22Rv1 (cell line): ENCODE data around the gene C5.

Source experiments
- H3K27ac ChIP-seq: fragments of 450-650 bp; 2 replicates; pipeline ENCODE4 v1.5.1; 2017
- CTCF ChIP-seq: fragments of 450-650 bp; IDR thresholded peaks from 2 replicates; pipeline ENCODE4 v1.5.1; 2017; ENCODE audit warnings: mild to moderate bottlenecking
- ZFX ChIP-seq: fragments of 450-650 bp; IDR thresholded peaks from 2 replicates; pipeline ENCODE4 v1.6.1; 2017; ENCODE audit warnings: antibody characterized with exemption, borderline replicate concordance

The C5 gene

DNA sequence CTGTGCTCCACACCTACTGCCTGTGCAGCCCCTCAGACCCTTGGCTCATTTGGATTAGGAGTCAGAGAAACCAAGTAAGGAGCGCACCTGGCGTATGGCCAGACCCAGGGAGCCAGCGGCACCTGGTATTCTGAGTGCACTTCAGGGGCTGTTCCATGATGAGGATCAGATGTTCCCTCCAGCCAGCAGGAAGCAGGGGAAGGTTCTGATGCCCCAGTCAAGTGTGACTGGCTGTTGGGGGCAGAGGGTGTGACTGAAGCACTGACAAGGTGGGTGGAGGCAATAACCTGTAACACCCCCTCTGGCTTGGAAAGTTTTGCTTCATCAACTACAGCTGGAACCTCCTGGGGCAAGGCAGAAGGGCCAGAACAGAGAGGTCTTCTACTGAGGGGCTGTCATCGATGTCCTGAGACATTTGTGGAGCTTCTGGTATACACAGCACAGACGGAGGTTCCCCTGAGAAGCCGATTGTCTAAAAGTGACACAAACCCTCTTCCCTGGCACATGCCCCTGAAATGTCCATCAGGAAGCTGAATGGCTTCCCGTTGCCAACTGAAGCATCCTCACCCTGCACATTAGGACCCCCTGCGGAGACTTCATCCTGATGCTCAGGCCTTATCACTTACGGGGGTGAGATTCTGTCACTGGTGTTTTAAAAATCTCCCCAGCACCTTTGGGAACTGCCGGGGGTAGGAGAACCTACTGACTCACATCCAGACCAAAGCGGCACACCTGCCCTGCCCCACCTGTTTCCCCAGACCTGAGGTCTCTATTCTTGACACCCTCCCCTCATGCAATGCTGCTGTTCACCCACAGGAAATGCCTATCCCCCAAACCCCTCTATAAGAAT lies 144.5 kb downstream of the C5 start:
- TF ChIP-seq ZFX (no peak), CTCF (no peak)
- no peak overlapping the region for H3K27ac ChIP-seq

DNA sequence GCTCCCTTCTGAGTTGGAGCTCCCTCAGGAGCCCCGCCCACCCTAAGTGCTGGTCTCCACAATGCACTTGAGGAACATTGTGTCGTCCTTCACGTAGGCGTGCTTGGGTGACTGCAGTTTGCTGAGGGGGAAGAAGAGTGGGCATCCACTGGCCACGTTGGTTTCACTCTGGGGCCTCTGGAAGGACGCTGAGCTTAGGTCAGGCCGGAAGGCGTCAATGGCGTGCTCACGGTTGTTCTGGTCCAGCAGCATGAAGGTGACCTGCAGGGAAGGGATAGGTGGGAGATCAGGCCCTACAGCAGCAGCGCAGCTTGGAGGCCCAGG lies 145.1 kb downstream of the C5 start:
- TF ChIP-seq ZFX (no peak), CTCF (no peak)
- no peak overlapping the region for H3K27ac ChIP-seq

DNA sequence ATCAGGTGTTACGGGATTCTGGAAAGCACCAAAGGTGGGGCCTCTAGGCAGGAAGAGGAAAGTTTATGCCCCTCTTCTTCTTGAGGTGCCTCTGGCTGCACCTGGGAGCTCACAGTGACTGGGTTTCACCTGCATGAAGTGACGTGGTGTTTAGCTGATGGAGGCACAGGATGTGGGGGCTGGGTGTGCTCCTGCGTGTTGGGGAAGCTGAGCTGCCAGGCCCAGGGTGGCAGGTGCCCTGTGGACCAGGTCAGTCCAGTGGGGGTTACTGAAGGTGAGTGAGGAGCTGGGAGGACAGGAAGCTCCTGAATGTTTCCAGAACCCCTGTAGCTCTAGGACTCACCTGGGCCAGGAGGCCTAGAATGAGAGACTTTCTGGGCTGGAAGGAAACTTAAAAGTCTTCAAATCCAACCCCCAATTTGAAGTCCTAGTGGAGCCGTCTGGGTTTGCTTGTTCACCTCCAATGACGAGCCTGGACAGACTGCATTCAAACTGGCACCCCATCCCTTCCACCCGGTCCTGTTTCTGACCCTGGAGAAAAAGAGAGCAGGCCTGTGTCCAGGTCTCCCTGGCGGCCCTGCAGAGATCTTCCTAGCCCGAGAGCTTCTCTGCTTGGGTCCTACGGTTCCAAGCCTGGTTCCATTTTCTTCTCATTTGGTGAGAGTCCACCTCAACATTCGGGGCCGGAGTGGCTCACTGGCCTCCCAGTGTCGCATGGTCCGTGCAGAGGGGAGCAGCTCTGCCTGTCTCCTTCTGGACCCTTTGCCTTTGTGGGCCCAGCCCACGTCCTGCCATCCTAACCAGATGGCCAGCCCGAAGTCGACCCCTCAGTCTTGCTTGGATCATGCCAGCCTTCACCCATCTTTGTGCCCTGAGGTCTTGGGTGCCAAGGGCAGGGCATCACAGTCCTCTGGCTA lies 145.8 kb downstream of the C5 start:
- TF ChIP-seq CTCF (no peak), ZFX (no peak)
- H3K27ac ChIP-seq: no peak overlapping the region

DNA sequence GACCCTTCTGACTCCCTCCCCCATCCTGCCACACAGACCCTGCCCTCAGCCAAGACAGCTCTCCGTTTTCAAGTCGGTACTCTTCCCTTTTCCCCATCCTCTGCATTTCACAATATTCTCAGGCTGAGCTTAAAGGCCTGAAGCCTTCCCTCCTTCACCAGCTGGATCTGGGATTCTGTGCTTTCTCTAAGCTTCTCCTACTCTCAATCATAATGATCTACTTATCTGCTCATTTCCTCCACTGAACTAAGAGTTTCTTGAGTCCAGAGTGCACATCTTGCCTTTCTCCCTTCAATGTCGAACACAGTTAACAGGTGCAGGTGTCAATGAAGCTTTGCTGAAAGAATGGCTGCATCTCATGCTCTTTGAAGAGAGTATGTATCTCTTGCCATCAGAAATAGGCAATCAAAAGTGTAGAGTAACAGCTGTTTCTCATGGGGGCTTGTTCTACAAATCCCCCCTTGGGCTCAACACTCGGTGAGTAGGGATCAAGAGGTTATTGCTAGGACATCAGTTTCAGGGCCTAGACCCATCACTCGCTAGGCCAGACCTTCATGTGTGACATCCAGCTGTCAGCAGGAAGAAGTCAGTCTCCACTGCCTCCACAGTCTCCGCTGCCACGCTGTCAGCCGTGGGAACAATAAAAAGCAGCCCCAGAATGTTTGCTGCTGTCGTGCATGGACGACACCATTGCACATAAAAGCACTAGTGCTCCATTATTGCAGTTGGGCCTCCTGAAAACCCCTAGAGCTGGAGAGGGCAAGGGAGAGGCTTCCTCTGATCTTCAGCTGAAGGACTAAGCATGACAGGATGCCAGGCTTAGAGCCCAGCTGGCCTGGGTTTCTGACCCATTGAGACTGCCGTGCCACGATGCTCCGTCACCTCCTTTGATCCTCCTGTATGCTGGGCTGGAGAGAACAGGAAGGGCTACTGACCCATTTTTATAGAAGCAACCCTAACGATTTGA lies 147.2 kb downstream of the C5 start:
- TF ChIP-seq CTCF: no peak
- TF ChIP-seq ZFX: no peak
- H3K27ac ChIP-seq: no peak overlapping the region
